IPS DF 4.7 (cell line): ENCODE measurements around the gene C4orf36.

Experiments used
- DNase-seq: peaks from one replicate; pipeline ENCODE4 v3.0.0-alpha.2; 2013; ENCODE audit warnings: low spot score; ENCODE audit errors: extremely low read depth

The C4orf36 gene

DNA sequence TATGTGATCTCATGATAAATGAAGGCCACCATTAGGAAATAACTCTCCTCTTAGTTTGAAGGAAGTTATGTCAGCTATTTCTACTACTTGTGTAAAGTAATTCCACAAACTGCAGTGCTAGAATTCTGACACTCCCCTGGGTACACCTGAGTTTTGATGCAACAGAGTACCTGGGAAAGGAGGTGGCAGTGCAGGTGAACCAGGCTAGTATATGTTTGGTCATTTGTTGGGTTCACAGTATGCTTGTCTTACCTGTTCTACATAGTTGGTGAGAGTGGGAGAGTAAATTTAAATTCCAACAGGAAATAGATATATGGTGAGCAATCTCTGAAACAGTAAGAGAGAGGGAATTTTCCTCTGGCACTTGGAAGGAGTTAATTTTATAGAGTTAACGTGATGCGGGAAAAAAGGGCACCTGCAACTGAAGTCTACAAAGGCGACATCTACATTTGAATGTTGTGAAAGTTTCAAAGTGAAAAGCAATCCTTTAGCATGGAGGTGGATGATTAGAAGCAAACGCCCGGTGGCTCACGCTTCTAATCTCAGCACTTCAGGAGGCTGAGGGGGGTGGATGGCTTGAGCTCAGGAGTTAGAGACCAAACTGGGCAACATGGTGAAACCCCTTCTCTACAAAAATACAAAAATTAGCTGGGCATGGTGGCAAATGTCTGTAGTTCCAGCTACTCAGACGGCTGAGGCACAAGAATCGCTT, 34.7 kb downstream of the C4orf36 start:
- peak; percentile 33 for DNase-seq

DNA sequence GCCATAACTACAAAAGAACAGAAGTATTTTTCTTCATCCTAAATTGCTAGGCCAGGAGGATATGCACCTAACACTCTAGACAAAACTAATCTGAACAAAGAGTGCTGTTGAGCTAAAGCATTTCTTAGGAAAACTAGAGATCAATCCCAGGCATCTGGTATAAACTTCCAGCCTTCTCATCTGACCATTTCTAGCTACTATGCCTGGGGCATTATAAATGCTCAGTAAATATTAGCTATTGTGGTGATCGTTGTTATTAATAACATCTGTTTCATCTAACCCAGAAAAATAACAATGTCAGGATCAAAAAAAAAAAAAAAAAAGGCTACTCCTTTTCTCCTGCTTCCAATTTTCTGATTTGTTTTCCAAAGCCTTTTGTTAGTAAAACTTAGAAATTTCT, 35.3 kb downstream of the C4orf36 start:
- DNase-seq, result no peak

DNA sequence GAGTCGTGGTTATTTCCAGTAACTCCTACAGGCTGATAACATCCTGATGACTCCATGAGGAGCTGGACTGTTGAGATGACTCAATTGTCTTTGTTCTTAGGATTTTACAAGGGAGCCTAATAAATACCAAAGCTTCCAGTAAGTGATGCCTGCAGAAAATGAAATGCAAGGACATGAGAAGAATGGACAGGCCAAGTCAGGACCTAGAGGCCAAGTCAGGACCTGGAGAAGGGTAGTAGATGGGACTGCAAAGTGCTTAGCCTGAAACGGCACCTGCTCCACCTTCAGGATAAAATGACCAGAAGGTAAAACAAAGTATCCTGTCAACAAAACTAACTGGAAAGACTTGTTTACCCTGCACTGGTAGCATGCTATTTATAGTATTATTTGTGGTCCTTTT, 36.6 kb downstream of the C4orf36 start:
- no peak for DNase-seq

DNA sequence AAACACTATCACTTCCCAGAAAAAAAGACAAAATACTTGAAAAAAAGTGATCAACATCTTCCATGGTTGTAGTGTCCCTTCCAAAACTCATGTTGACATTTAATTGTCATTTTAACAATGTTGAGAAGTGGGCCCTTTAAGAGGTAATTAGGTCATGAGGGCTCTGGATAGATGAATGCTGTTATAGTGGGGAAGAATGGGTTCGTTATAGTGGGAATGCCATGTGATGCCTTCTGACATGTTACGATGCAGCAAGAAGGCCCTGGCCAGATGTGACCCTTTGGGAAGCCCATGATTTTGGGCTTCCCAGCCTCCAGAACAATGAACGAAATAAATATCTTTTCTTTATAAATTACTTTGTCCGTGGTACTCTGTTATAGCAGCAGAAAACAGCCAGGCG, 39.0 kb downstream of the C4orf36 start:
- DNase-seq, result no peak

DNA sequence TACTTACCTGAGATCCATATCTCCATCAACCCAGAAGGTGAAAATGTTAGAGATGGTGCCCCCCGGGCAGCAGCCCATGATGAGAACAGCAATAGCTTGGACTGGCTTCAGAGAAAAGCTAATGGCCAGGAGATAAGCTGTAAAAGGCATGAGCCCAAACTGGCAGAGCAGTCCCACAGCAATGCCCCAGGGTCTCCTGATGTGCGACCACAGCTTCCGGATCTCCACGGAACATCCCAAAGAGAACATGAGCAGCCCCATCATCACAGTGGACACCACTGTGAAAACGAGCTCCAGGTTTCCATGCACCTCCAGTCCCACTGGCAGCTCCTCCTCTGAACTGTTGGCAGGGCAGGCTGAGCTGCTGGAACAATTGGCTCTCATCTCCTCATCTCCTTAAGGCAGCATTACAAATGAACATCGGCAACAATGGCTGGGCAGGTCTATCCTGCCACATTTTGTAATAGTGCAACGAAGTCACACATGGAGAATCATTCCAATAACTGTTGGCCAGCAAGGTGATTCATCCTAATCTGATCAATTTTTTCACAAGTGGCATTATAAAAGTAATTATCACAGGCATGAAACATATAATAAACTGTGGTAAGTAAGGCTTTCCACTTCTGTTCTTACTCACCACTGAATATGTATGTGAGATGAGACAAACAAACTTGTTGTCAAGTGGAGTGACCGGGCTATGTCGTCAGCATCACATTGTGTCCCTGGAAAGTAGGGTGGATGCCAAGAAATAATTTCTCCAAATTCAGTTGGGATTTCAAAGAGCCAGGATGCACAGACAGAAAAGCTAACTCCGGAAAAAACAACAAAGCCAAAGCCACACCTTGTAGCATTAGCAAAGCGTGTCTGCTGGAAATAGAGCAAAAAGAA, 43.2 kb downstream of the C4orf36 start, which contains the start of gene SLC10A6:
Gene SLC10A6 (minus strand): TSS at position 653 of the 888 bp plus-strand sequence. CDS start 269 bp downstream, at position 384.
- no peak for DNase-seq

DNA sequence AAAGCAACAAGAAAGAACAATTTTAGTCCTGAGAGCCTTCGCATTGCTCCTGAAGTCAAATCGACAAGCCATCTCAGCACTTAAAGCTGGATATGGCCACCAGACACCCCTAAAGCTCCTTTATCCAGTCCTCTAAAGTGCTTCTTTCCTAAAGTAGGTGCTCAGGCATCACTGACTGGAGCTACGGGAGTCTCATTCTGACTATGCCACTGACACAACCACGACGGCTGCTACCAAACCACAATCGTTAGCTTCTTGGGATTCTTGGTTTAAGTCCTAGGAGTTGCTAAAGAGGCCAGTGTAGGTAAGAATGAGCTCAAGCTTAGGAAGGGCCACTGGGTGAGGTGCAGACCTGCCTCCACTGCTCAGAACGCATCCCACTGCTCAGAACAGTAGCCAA, 44.1 kb downstream of the C4orf36 start:
- no peak for DNase-seq

DNA sequence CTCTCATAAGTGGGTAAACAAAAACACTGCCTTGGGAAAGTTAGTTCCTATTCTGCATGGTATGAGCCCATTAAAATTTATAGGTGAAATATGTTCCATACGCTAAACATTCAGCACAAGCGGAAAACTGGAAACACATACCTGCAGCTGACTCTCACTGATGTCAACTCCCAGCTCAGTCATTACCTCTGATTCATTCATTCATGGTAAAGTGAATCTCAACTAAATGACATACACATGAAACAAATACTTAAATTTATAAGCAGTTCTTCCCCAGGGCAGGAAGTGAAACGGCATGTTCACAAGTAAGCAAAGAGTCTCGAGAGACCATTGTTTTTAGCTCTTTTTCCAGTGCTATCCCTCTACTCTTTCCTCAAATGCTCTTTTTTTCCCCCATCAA, 44.7 kb downstream of the C4orf36 start:
- no peak for DNase-seq

DNA sequence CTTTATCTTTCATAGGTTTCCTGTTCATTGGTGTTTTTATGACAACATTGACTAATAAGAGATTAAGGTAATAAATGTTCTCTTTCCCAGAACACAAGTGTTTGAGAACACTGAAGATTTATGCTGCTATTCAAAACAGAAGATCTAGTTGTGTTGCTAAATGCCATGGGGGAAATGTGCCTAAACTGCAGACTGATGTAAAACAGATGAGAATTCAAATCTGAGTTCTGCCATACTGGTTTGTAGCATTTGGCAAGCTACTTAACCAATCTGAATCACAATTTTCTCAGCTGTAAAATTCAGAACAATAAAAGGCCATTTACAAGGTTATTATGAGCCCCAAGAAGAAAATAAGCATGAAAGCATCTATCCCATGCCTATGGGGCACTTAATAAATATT, 45.3 kb downstream of the C4orf36 start:
- no peak for DNase-seq

DNA sequence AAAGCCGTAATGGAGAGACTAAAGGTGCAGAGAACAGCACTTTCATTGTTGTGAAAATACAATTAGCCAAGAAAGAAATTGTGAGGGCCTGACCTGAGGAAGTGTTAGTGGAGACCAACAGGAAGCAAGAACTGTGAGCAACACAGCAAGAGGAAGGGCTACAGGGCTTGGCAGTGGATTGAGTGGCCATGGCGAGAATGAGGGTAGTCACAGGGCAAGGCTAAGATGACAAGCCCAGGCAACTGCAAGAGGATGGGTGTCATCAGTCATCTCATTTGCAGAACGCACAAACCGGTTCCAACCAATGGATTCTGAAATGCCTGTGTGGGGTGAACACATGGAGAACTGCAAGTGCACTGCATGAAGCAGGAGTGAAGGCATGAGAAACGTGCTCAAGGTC, 46.6 kb downstream of the C4orf36 start:
- DNase-seq, result no peak

DNA sequence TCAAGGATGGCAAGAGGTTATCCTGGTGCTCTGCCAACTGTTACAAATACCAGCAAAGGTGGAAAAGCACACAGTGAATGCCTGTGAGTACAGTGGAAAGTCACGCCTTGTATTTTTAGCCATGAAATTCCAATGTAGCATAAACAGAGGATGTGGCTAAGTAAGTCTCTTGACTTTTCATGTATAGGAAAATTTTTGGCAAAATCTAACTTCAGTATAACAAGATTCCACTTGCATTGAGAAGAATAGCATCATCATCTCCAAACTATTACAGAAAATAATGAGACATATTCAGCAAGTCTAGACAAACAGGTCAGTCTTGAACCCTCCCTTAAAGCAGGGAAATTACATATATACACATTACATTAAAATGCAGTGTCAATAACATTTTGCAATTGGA, 50.9 kb downstream of the C4orf36 start:
- DNase-seq, result no peak

DNA sequence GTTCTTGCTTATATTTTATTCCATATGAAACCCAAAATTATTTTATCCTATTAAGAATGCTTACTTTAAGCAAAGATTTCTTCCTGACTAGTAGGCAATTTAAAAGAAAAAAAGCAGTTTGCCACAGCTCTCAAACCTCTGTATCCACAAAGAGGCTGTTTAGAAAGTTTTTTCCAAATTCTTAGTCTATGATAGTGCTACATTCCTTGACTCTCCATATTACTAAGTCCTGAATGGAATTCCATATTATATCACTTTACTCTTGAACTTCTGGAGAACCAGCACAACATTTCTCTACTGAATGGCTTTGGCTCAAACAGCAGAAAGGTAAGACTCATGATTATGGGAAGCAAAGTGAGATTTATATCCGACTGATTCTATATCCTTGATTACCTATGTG, 51.4 kb downstream of the C4orf36 start:
- DNase-seq, result no peak

DNA sequence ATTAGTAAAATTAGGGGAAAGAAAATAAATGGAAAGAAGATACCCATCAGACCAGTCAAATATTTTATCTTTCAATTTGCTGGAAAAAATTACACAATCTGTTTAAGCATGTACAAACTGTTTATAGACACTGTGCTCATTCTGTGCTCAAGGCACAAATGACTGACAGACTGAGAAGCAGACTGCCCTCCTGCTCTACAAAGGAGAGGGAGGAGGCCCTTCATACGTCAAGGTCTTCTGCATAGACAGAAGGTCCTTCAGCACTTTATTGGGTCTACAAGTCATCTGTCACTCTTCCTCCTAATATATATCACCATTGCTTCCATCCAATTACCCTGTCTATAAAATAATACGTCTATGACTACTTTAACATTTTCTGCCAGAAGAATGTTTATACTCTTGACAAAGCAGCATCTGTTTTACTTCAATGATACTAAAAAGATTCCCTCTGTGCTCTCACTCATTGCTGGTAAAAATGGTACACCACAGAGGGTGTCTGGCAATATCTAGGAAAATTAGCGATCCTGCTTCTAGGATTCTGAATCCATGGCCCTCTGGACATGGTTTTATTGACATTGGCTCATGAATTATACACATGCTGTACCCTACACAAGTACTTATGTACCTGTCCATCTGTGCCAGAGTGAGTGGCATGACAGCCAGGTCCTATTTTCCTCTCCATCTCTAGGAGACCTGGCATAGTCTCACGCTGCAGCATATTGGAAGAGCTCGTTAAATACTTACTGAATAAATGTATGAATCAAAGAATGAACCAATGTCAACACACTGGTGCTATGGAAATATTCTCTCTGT, 54.3 kb downstream of the C4orf36 start:
- DNase-seq, result no peak

DNA sequence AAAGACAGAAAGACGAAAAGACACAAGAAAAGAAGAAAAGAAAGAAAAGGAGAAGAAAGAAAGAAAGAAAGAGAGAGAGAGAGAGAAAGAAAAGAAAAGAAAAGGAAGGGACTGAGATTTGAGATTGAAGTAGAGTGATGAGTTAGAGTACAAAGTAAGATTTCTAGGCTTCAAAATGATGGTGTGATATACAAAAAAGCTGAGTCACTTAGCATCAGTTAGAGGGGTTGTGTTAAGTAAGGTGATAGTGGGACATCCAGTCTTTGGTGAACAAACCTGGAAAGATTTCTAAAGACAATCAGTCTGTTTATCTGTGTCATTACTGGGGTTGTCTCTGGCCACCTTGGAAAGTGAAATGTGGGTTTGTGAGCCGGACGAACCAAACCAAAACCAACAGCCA, 56.5 kb downstream of the C4orf36 start:
- DNase-seq, result no peak

DNA sequence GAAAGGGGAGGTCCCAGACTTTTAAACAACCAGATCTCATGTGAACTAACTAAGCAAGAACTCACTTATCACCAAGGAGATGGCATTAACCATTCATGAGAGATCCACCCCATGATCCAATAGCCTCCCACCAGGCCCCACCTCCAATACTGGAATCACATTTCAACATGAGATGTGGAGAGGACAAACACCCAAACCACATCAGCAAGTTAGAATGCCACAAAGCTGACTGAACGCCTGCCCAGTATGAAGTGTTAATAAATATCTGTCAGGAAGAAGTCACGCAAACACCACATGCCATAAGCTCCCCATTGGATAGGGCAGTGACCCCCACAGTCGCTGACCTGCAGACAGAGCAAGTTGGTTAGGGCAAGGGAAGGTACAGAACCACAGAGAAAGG, 57.3 kb downstream of the C4orf36 start:
- DNase-seq, result no peak

DNA sequence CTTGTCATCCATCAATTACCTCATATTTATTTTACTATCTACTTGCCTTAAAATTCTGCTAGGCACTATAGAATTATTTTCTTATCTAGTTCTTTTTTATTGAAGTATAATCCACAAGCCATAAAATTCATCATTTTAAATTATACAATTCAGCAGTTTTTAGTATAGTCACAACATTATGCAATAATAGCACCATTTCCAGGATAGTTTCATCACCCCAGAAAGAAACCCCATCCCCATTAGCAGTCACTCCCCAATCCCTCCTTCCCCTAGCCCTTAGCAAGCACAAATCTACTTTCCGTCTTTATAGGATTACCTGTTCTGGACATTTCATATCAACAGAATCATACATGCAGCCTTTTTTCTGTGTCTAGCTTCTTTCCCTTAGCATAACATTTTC, 58.6 kb downstream of the C4orf36 start:
- no peak for DNase-seq

DNA sequence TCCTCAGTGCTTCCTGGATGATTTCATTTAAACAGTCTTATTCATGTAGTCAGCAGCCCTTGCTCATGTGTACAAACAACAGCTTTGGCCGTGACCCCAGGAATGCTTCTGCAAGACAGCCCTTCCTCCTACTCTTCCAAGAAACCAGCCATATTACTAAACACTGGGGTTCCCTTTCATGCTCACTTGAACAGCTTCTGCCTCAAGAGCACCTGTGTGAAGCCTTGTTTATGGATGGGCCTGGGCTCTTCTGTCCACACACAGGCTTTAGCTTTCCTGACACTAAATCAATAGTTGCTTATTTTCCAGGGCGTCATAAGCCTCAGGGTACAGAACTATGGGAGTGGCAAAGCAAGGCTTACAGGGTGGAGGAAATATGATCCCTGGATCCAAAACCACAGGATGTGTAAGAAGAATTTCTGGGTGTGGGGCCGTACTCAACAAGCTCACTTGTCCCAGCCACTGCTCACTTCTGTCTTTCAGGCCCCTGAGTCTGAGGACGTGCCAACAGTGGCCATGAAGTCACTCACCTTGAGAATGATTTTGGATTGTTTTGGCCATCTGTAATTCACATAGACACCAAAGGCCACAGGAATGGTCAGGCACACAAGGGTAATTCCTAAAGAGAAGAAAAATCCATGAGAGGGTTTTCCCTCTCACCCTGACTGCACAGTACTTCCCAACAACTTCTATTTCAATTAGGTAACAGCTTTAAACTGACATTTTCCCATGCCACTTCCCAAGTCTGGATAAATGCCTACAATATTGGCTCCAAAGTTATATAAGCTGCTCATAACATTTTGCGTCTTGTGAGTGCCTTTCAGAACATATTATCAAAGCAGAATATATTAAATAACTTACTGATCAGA, 60.7 kb downstream of the C4orf36 start:
- no peak for DNase-seq
